KMS-11 (cell line): ENCODE measurements around the gene SDK2.

Experiments used
- H2AFZ ChIP-seq: fragments of 200-600 bp; sonication (generic); 2 replicates; pipeline ENCODE4 v1.6.1; 2016; ENCODE audit warnings: antibody characterized with exemption, mixed run types, low read depth
- H3K27ac ChIP-seq: fragments of 200-600 bp; sonication (generic); 2 replicates; pipeline ENCODE4 v1.6.1; 2016; ENCODE audit warnings: mild to moderate bottlenecking, mixed run types
- H3K27me3 ChIP-seq: fragments of 200-600 bp; sonication (generic); 2 replicates; pipeline ENCODE4 v1.6.1; 2017; ENCODE audit warnings: mild to moderate bottlenecking, low read depth, mixed run types, moderate library complexity; ENCODE audit not compliant: insufficient read depth
- H3K36me3 ChIP-seq: fragments of 200-600 bp; sonication (generic); 2 replicates; pipeline ENCODE4 v1.6.1; 2017; ENCODE audit warnings: mild to moderate bottlenecking, mixed run types; ENCODE audit not compliant: insufficient read depth
- H3K4me1 ChIP-seq: fragments of 200-600 bp; sonication (generic); 2 replicates; pipeline ENCODE4 v1.6.1; 2016; ENCODE audit warnings: mild to moderate bottlenecking, low read depth, mixed run types; ENCODE audit not compliant: poor library complexity, severe bottlenecking
- H3K4me2 ChIP-seq: fragments of 200-600 bp; sonication (generic); 2 replicates; pipeline ENCODE4 v1.7.0; 2016; ENCODE audit warnings: mild to moderate bottlenecking, mixed run types
- H3K4me3 ChIP-seq: fragments of 200-600 bp; sonication (generic); IDR thresholded peaks from 2 replicates; pipeline ENCODE4 v1.6.1; 2017; ENCODE audit warnings: low read depth, low read length, mixed read lengths; ENCODE audit not compliant: insufficient read depth
- H3K79me2 ChIP-seq: fragments of 200-600 bp; sonication (generic); 2 replicates; pipeline ENCODE4 v1.6.1; 2016; ENCODE audit warnings: low read depth, mixed run types; ENCODE audit not compliant: insufficient read depth
- H3K9ac ChIP-seq: fragments of 200-600 bp; sonication (generic); 2 replicates; pipeline ENCODE4 v1.6.1; 2016; ENCODE audit warnings: mild to moderate bottlenecking, mixed run types
- H4K20me1 ChIP-seq: fragments of 200-600 bp; sonication (generic); 2 replicates; pipeline ENCODE4 v1.6.1; 2016; ENCODE audit warnings: mild to moderate bottlenecking, mixed run types; ENCODE audit not compliant: insufficient read depth
- TF ChIP-seq, protein P1 (sequence below): fragments of 200-600 bp; sonication (generic); conservative IDR thresholded peaks from 2 replicates; pipeline ENCODE4 v1.6.1; 2017; ENCODE audit warnings: low read depth, mild to moderate bottlenecking, antibody characterized with exemption, low read length, moderate library complexity, mixed read lengths

SDK2 gene

DNA sequence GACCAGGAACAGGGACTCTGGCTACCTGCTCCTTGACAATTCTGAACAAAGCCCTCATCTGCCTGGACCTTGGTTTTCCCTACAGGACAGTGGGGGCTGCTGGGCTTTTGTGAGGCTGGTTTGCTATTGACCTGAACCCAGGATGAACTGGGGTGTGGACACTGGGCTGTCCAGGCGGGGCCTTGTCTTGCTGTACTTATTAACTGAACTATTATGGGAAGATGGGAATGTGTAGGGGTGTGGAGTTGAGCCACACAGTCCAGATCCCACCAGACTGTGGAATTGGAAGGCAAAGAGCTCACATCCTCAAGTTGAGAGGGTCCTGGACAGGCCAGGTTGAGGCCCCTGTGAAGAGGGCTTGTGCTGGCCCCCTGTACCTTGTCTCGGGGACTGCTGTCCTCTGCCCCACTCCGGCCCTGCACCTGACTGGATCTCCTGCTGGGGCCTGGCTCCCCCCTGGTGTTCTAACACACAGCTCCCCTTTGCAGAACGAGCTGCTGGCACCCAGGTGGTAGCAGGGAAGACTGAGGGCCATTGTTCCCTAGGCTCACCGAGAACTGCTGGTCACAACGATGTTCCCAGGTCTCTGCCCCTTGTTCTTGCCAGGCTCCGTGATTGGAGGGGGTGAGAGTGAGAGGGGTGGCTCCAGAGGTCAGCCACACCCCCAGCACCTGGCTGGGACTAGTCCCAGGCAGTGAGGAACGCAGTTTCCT is 280.6 kb downstream of the SDK2 start:
- no peak overlapping the region for H3K27ac ChIP-seq
- TF ChIP-seq, protein P1, sequence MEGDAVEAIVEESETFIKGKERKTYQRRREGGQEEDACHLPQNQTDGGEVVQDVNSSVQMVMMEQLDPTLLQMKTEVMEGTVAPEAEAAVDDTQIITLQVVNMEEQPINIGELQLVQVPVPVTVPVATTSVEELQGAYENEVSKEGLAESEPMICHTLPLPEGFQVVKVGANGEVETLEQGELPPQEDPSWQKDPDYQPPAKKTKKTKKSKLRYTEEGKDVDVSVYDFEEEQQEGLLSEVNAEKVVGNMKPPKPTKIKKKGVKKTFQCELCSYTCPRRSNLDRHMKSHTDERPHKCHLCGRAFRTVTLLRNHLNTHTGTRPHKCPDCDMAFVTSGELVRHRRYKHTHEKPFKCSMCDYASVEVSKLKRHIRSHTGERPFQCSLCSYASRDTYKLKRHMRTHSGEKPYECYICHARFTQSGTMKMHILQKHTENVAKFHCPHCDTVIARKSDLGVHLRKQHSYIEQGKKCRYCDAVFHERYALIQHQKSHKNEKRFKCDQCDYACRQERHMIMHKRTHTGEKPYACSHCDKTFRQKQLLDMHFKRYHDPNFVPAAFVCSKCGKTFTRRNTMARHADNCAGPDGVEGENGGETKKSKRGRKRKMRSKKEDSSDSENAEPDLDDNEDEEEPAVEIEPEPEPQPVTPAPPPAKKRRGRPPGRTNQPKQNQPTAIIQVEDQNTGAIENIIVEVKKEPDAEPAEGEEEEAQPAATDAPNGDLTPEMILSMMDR: no peak
- H3K4me2 ChIP-seq: no peak overlapping the region
- H3K4me3 ChIP-seq: no peak overlapping the region
- peaks cover 11% of the 10 kb centered on the region for H3K4me1 ChIP-seq
- no peak overlapping the region for H3K9ac ChIP-seq
- no peaks in the 10 kb centered on the region for H3K79me2 ChIP-seq
- no peak overlapping the region for H2AFZ ChIP-seq
- H3K36me3 ChIP-seq: no peaks in the 10 kb centered on the region
- H4K20me1 ChIP-seq: no peaks in the 10 kb centered on the region
- H3K27me3 ChIP-seq: no peaks in the 10 kb centered on the region

DNA sequence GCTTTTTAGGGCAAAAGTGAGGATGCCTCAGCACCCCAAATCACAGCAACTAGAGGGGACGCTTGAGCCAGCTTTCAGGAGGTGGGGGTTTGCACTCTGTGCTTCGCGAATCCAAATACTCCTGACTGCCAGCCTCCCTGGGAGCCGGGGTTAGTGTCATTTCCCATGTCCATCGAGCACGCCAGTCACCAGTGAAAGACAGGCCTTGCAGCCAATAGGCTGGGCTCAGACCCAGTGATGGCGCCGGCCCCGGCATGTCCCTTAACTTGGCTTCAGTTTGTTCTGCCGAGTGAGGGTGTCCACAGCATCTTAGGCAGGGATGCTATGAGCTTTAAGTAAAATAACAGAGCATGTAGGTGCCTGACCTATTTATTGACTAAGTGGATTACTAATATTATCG is 281.5 kb downstream of the SDK2 start:
- Histone ChIP-seq H3K27ac (no peak overlapping the region), H3K9ac (no peak overlapping the region), H3K4me1 (peaks cover 11% of the 10 kb centered on the region), H2AFZ (no peak overlapping the region), H4K20me1 (no peaks in the 10 kb centered on the region), H3K79me2 (no peaks in the 10 kb centered on the region), H3K4me2 (no peak overlapping the region), H3K4me3 (no peak overlapping the region), H3K36me3 (no peaks in the 10 kb centered on the region), H3K27me3 (no peaks in the 10 kb centered on the region)
- TF ChIP-seq, protein P1: no peak

DNA sequence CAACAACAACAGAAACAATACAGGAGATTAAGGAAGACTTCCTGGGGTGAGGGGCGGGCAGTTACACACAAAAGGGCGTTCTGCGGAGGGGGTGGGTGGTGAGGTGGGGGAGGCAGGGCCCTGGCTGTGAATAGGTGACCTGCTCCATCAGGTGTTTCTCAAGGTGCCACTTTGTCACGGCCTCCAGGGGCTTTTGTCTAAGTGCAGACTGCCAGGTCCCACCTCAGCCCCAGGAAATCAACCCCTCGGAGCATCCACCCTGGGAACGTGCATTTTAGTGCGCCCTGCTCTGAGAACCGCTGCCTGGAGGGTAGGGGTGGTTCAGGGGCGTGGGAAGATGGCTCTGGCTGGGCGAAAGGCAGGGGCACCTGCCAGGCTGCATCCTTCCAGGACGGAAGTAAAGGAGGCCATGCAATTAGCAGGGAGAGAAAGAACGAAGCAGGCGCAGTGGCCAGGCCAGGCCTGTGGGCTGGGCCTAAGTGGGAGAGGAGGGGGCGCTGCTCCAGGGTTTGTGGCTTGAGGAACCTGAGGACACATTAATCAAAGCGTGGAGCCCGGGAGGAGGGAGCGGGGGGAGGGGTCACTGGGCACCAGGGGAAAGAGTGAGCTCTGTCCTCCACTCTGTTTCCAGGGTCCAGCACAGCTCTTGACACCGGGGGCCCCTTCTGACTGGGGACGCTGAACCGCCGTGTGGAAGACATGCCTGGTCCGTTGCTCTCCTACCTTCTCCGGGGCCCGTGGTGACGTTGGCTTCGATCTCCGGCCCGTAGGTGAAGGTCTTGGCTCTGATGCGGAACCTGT is 283.1 kb downstream of the SDK2 start:
- Histone ChIP-seq H3K4me2 (no peak overlapping the region), H3K36me3 (no peaks in the 10 kb centered on the region), H3K4me1 (peaks cover 11% of the 10 kb centered on the region), H3K9ac (no peak overlapping the region), H4K20me1 (no peaks in the 10 kb centered on the region), H2AFZ (no peak overlapping the region), H3K27ac (no peak overlapping the region), H3K79me2 (no peaks in the 10 kb centered on the region), H3K27me3 (no peaks in the 10 kb centered on the region), H3K4me3 (no peak overlapping the region)
- TF ChIP-seq, protein P1: no peak

DNA sequence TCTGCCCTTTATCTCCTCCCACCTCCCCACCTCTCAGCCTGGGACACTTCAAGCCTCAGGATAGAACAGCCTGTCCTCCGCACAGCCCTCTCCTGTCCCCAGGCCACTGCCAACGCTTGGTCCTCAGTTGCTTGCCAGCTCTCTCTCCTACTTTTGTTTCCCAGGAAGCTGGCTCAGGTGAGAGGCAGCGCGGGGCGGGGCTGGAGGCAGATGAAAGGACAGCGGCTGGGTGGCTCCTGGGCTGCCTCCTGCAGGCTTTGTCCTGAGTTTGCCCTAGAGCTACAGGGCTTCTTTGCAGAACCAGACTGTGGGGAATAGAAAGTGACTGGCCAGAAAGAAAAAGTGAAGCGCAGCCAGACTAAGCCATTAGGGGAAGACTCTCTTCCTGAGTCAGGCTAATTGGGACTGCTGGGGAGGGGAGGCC is 284.2 kb downstream of the SDK2 start:
- peaks cover 11% of the 10 kb centered on the region for H3K4me1 ChIP-seq

More for the DNA sequence above, 284.2 kb downstream of the SDK2 start:
- Histone ChIP-seq H3K4me2 (no peak overlapping the region), H4K20me1 (no peaks in the 10 kb centered on the region), H3K27me3 (no peaks in the 10 kb centered on the region), H3K27ac (no peak overlapping the region), H3K9ac (no peak overlapping the region), H3K4me3 (no peak overlapping the region), H2AFZ (no peak overlapping the region), H3K36me3 (no peaks in the 10 kb centered on the region), H3K79me2 (no peaks in the 10 kb centered on the region)
- TF ChIP-seq, protein P1: no peak
